GM21390 (cell line): ENCODE results near the gene SRSF2.
A peak's percentile ranks its signal among the peaks of the same experiment; 100 is the strongest.
"Not testable (repeated sequence)": the region's sequence is repeated elsewhere in the genome, so short reads cannot be mapped to it uniquely, and the experiment has no call there.

Source experiments
- ATAC-seq: cut with Tn5 transposase; IDR thresholded peaks from one replicate; pipeline ENCODE4 v1.9.1; 2021; ENCODE audit not compliant: unreplicated experiment

Gene SRSF2, protein sequence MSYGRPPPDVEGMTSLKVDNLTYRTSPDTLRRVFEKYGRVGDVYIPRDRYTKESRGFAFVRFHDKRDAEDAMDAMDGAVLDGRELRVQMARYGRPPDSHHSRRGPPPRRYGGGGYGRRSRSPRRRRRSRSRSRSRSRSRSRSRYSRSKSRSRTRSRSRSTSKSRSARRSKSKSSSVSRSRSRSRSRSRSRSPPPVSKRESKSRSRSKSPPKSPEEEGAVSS

DNA sequence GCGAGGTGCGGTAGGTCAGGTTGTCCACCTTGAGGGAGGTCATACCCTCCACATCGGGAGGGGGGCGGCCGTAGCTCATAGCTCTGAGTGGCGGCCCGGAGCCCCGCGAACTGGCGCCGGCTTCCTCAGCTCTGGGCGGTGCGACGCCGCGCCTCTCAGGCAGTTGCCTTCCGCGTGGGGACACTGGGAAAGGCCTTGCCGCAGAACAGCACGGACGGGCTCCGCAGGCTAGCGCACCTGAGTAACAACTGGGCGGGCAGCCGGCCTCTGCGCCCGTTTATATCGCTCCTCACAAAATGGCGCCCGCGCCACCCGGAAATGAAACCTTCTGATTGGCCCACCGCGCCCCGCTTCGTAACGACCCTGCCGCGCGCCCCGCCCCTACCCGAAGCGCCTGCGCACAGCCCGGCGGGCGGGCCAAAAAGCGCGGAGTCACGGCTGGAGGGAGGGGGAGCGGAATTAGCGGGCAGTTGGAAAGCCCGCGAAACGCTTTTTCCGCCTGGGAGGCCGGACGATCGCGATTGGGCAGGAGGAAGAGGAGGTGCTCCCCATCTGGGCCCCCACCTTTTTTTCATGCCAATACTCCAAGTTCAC lies at the start of gene SRSF2:
TSS of gene SRSF2 (minus strand) at position 250 of the 594 bp plus-strand sequence. CDS start at position 79, 171 bp downstream.
- ATAC-seq: peak; percentile 48

DNA sequence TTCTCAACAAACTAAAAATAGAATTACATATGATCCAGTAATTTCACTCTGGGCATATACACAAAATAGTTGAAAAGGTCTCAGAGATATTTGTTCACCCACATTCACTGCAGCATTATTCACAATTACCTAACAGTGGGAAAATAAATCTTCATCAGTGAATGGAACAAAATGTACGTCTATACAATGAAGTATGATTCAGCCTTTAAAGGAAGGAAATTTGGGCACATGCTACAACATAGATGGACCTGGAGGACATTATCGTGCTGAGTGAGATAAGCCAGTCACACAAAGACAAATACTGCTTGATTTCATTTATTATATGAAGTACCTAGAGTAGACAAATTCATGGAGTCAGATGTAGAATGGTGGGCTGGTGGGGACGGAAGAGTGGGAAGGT lies 47.8 kb upstream of the SRSF2 start:
- no peak for ATAC-seq

DNA sequence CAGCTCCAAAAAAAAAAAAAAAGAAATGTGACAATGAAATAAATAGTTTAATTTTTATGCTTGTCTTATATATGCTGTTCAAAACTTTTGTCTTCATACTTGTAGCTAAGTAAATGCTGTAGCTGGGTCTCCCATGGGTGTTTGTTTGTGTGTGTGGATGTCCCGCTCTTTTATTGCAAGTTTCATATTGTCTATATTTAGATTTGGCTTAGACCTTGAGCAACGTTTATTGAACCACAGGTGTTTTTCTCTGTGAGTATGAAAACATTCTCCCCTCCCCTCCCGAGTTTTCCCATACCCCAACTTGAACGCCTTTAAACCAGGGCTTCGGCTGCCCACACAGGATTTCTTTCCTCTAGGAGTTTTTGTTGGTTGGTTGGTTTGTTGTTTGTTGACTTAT lies 46.0 kb upstream of the SRSF2 start:
- ATAC-seq: no peak

DNA sequence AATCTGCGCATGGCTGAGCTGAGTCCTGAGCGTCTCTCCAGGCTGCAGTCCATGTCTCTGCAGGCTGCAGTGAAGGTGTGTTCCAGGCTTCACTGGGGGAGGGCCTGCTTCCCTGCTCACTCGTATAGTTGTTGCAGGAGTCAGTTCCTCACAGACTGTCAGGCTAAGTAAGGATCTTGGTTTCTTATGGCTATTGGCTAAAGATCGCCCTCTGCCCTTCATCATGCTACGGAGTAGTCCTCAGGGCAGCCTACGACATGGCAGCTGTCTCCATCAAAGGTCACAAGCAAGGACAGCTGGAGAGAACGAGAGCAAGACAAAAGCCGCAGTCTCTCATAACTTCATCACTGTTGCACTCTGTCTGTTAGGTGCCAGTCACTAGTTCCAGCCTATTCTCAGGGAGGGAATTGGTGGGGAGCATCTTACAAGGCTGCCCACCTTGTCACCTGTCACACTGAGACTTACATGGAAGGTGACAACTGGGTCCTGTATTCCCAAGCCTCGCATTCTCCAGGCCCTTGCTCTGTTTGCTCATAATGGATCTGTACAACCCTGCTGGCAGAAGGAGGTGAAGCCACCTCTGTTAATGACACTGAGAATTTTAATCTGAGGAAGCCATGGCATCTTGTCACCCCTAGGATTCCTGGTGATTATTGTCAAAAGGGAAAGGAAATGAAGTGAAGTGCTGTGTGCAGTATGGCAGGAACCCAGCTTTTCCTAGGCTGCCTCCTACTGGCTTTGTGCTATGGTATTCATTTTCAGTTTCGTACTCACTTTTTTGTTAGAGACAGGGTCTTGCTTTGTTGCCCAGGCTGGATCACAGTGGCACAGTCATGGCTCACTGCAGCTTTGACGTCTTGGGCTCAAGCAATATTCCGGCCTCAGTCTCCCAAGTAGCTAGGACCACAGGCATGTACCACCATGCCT lies 44.2 kb upstream of the SRSF2 start:
- ATAC-seq: no peak

DNA sequence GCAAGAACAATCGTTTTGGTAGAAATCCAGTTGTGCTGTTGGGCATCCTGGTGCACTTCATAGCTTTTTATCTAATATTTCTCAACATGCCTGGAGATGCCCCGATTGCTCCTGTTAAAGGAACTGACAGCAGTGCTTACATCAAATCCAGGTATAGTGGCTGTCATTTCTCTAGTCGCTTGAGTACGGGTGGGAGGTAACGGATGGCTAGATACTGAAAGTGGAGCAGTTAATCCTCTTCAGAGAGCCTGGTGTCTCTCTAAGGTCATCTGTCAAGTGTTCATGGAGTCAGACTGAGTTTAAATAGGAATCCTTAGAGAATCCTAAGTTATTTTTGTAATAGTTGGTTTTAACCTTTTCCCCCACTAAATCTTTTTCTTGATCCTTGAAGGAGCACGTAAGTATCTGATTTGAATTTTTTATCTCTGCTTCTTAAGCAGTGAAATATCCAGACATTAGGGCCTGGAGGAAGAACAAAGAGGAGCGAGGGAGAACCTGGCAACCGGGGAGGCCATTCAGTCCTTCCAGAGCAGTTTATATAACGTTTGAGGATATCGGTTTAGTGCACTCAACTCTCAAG lies 38.0 kb upstream of the SRSF2 start:
- ATAC-seq: no peak

DNA sequence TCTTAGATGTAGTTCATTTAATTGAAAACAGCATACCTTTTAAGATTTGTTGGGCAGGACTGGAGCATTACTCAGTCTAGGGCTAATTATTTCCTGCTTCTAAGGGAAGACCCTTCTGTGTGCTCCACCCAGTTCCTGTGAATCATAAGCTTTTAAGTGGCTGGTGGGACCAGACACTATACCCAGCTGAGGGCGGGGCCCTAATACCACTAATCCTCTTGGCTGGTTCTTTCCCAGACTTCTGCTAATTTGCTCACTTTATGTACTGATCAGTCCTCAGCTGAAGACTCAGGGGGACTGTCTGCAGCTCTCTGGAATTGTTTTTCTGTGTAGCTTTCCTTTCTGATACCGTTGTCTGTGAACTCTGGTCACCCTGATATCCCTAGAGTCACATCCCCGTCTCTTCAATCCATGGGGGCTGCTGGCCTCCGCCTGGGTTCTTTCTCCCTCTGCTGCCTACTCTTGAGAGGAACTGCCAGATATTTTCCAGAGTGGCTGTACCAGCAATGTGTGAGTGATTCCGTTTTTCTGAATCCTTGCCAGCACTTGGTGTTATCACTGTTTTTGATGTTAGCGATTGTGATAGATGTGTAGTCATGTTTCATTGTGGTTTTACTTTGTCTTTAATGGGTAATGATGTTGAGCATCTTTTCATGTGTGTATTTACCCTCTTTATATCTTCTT lies 35.9 kb upstream of the SRSF2 start:
- no peak for ATAC-seq

DNA sequence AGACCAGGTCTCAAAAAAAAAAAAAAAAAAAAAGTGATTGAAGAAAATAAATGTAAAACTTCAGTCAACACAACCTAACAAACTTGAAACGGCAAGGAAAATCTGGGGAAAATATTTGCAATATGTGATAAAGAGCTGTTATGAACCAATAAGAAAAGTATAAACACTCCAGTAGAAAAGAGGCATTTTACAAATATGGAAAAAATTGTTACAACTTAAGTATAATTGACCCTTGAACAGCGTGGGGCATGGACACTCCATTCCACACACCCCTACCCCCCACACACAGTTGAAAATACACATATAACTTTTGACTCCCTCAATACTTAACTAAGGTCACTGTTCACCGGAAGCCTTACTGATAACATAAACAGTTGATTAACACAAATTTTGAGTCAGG lies 21.4 kb upstream of the SRSF2 start:
- ATAC-seq: no peak

DNA sequence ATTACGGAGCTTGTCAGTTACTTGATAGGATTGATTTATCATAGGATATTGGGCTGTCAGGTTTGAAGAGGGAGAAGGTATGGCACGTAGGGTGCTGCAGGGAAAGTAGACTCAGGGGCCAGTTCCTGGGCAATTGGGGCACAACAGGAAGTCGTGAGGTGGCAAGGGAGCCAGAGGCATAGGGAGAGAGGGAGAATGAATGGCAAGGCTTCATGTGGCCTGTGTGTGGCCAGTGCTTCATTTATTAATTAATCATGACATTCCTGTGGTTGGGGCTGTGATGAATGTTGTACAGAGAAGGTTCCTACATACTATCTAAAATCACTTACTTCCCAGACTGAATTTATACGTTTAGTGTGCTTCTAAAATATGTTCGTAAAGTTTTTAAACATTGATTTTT lies 20.1 kb upstream of the SRSF2 start:
- no peak for ATAC-seq

DNA sequence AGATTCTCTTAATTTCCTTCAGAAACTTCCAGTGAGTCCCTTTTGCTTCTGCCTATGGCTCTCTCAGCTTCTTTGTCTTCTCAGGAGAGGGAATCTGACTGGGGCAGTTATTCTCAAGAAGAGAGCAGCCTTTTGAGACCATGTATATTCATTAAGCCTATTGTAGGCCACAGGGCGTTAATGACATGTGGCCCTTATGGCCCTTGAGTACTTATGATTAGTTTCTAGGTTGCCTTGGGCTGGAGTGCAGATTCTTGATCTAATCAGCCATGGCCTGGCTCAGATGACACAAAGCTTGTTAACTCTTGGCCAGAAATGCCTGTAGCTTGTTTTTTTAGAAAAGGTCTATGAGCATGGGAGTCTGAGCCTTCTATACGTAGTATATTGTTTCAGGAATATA lies 18.2 kb upstream of the SRSF2 start:
- no peak for ATAC-seq

DNA sequence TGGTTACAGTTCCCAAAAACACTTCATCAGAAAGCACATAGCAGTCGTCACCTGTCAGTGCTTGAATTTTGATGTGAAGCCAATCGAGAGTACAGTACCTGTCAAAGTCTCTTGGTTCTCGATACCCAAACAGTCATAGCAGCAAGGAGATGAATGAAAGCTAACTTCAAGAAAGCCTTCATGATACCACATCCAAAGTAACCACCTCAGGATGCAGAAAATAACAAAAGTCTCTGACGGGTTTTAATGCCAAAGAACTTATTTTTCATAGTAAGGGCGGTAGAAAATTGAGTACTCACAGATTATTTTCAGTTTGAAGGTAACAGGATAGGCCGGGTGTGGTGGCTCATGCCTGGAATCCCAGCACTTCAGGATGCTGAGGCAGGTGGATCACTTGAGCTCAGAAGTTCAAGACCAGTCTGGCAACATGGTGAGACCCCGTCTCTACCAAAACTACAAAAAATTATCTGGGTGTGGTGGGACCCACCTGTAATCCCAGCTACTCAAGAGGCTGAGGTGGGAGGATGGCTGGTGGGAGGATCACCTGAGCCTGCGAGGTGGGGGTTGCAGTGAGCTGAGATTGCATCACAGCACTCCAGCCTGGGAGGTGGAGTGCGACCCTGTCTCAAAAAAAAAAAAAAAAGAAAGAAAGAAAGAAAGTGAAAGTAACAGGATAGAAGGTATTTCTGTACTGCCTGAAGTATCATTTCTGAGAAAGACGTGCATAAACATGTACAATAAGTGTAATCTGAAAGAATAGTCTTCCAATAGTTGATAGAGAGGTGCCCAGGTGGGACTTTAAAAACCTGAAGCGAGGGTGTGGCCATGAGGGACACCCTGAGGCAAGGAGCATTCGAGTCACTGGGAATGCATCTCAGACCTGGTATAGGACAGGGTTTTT lies 16.2 kb upstream of the SRSF2 start:
- ATAC-seq: no peak

DNA sequence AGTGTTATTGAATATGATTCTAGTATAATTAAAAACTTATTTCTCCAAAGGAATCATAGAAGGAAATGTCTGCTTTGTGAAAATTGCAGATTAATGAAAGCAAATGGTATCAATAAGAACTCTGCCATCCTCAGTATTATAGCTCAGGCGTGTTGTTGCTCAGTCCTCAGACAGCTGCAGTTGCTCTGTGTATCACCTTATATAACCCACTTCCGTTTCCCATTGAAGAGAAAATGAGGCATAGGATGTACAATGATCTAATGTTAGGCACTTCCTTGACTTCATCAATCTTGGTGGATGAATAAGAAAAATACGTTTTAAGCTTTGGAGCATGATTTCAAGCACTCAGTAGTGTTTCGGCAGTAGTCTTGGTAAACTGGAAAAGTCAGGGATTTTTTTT lies 14.9 kb upstream of the SRSF2 start:
- ATAC-seq: no peak

DNA sequence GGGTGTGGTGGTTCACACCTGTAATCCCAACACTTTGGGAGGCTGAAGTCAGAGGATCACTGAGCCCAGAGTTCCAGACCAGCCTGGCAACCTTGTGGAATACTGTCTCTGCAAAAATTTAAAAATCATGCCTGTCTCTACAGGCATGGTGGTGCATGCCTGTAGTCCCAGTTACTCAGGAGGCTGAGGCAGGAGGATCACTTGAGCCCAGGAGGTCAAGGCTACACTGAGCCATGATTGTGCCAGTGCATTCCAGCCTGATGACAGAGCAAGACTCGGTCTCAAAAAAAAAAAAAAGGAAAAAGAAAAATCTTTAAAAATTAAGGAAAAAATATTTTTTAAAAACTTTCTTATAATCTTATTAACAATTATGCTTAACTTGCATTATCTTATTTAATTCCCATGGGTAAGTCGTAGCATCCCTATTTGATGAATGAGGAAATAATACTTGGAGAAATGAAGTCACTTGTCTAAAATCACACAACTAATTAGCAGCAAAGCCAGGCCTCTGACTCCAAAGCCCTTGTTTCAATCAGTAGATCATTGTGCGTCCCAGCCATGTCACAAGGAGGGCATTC lies 14.4 kb upstream of the SRSF2 start:
- ATAC-seq: no peak

DNA sequence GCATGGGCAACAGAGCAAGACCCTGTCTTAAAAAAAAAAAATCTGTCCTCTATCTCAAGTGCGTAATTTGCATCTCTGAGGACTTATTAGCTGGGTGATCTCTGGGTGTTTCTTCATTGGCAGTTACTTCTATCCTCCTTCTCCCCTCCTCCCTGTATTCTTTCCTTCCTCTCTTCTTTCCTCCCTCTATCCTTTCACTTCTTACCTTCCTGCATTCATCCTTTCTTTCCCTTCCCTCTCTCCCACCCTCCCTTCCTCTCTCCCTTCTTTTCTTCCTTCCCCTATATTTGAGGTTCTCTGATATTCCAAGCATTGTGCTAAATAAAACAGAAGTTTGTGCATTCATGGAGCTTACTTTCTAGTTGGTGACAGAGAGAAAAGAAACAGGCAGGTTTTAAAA lies 11.5 kb upstream of the SRSF2 start:
- ATAC-seq: no peak

DNA sequence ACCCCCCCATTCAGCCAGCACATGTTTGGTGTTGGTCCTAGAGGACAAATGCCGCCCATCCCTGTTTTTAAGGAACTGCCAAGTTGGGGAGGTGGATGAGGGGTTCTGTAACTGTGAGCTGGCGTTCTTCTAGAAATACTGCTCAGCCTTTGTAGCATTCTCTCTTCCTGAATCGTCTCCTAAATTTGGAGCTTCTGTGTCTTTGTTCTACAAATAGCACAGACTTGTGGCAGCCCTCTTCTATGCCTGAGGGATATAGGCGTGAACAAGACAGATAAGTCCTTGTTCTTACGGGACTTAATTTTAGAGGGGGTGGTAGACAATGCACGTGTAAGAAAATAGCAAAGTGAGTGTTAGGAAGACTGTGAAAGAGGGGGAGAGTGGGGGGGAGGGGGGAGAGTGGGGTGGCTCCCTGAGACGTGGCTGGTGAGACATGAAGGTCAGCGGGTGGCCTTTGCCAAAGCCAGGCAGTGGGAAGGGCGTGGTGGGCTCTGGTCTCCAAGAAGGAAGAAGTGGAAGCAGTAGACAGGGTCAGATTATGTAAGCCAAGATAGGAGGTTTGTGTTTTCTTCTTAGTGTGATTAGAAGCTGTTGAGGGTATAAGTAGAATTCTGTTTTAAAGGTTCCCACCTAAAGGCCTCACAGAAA lies 10.7 kb upstream of the SRSF2 start:
- no peak for ATAC-seq

DNA sequence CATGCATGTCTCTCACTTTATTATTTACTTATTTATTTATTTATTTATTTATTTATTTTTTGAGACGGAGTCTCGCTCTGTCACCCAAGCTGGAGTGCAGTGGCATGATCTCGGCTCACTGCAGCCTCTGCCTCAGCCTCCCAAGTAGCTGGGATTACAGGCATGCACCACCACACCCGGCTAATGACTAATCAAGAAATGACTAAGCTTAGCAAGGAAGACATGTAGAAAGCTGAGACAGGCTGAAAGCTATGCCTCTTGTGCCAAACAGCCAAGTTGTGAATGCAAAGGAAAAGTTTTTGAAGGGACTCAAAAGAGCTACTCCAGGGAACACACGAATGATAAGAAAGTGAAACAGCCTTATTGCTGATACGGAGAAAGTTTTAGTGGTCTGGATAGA lies 8.7 kb upstream of the SRSF2 start:
- not testable (repeated sequence) for ATAC-seq

DNA sequence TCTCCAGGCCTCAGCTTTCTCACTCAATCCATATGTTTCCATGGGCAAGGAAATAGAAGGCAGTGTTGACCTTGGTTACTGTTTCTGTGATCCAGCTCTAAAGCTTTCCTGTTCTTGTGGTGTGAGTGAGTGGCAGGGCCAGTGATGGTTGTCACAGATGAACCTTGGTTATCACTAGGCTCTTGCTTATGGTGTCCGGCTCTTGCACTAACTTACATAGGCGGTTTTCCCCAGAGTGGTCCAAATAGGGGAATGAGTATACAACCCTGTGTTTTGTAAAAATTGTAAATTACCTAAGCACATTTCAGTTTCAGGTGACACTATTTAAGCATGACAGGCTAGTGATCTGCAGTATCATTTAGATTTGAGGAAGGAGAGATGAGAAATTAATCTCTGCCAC lies 7.6 kb upstream of the SRSF2 start:
- ATAC-seq: no peak

DNA sequence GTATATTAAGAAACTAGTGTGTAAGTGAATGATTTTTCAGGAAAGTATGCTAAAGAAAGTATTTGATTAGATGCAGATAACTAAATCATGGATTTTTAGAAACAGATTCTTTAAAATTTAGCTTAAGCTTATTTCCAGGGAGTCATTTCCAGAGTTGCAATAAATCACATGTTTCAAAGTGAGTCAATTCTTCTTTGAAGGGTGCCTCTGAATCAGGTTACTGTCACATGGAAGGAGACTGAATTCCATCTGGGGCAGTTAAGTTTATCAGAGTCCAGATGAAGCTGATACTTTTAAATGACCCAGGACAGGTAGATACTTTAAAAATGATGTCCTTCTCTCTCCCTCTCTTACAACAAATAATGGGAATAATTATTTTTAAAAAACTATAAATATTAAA lies 5.8 kb upstream of the SRSF2 start:
- ATAC-seq: no peak

DNA sequence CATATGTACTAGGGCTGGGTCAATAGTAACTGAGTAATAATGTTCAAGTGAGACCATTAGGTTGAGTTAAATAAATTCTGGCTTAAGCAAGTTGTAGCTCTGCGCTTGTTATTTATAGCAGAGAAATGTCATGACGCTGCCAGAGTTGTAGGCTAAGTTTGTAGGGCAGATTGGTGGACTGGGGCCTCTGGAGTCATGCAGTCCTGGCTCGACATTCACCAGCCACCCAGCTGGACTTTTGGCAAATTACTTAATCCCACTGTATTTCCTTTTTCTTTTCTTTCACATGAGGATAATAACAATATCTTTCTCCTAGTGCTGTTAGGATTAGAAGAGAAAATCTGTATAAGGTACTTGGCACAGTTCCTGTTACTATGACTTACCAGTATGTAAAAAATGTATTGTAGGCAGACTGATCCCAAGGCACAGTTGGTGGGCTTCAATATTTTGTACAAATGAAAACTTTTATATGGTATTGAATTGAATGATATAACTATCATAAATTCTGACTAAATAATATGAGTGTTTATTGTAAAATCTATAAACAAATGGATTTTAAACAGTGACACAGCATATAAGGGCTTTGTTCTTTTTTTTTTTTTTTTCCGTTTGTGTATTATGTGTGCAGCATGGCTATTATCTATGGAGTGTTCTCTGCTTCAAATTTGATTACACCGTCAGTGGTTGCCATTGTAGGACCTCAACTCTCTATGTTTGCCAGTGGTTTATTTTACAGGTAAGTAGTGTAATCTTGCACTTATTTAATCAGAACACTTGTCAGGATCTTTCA lies 3.4 kb upstream of the SRSF2 start:
- ATAC-seq: no peak
